ENCODE measurements around the gene DVL2. TPM values are rescaled to one million over a fixed set of nuclear protein-coding genes. Genes with fewer than 3 reads are reported as not detected.
A peak's percentile ranks its signal among the peaks of the same experiment; 100 is the strongest.

Gene DVL2
- total and polyA plus RNA-seq, 4 donors, result 3.4 to 24.5 (median 11.3) TPM

GRCh38 chr17:7179317-7180254, 54.7 kb downstream of the DVL2 start, which contains the start of gene ASGR1:
TSS of gene ASGR1 (minus strand) at chr17:7179370. CDS start at chr17:7178563, 807 bp downstream.
- Histone ChIP-seq H3K9me3 (ENCODE audit: control insufficient read depth in 4 of 4, low read length in 3 of 4) (no peaks in the 10 kb centered on the region), H3K36me3 (ENCODE audit: control insufficient read depth in 4 of 4, insufficient read depth in 3 of 4, low read depth in 1 of 4, low read length in 3 of 4) (peaks cover 0 to 14% (median 0%) of the 10 kb centered on the region in 4 donors), H3K9ac (ENCODE audit: low read depth in 1 of 2, low read length in 2 of 2) (peak within 1 kb of the TSS; percentile 56 to 84), H3K27me3 (ENCODE audit: control insufficient read depth in 4 of 4, insufficient read depth in 4 of 4, low read length in 3 of 4) (no peaks in the 10 kb centered on the region), H3K4me1 (ENCODE audit: control insufficient read depth in 4 of 4, insufficient read depth in 4 of 4, low read length in 3 of 4) (peaks cover 6 to 43% (median 25%) of the 10 kb centered on the region in 4 donors), H3K27ac (ENCODE audit: low read depth in 1 of 2, low read length in 2 of 2) (peak within 1 kb of the TSS; percentile 92 to 96), H3K4me3 (ENCODE audit: low read depth in 1 of 3, low read length in 3 of 3) (peak within 1 kb of the TSS; percentile 81 to 91 (median 88))
- TF ChIP-seq NR2F2 (IDR thresholded peaks at IDR 0.05) (peak; percentile 47), TAF1 (conservative IDR thresholded peaks at IDR 0.05) (peak; percentile 94), RAD21 (IDR thresholded peaks at IDR 0.05) (peak; percentile 28 to 59), GABPA (IDR thresholded peaks at IDR 0.05 in 1 of 2, conservative IDR thresholded peaks at IDR 0.05 in 1 of 2) (peak in 1 of 2 donors; percentile 73), EGR1 (IDR thresholded peaks at IDR 0.05; ENCODE audit: low read depth in 2 of 2) (peak; percentile 90 to 96), FOXA2 (IDR thresholded peaks at IDR 0.05) (peak; percentile 43), JUND (IDR thresholded peaks at IDR 0.05) (peak; percentile 69 to 80), REST (IDR thresholded peaks at IDR 0.05) (peak; percentile 26), RXRA (IDR thresholded peaks at IDR 0.05) (peak; percentile 86 to 91), ATF3 (IDR thresholded peaks at IDR 0.05) (peak; percentile 37), FOXA1 (IDR thresholded peaks at IDR 0.05) (peak; percentile 31), MAX (IDR thresholded peaks at IDR 0.05) (peak; percentile 99), HNF4G (IDR thresholded peaks at IDR 0.05) (no peak), YY1 (IDR thresholded peaks at IDR 0.05) (peak; percentile 75), CTCF (IDR thresholded peaks at IDR 0.05; ENCODE audit: low read depth, low read length, missing input control) (no peak), SP1 (IDR thresholded peaks at IDR 0.05) (peak; percentile 98), ZBTB33 (IDR thresholded peaks at IDR 0.05) (peak; percentile 80), HNF4A (conservative IDR thresholded peaks at IDR 0.05) (peak; percentile 88 to 93)
- peak; percentile 54 for DNase-seq (ENCODE audit: low spot score)
- WGBS, result 38% methylated on average over 20 of the region's 20 CpGs
